Neuron (in vitro differentiated cells): ENCODE results near the gene NOP16.

ENCODE experiments used
- H2AFZ ChIP-seq: one replicate; pipeline ENCODE4 v1.6.1; 2013; ENCODE audit warnings: low read depth, mild to moderate bottlenecking, inconsistent platforms, low read length, moderate library complexity
- H3K27me3 ChIP-seq: one replicate; pipeline ENCODE4 v1.6.1; 2013; ENCODE audit warnings: low read length; ENCODE audit not compliant: insufficient read depth
- H3K36me3 ChIP-seq: one replicate; pipeline ENCODE4 v1.6.1; 2013; ENCODE audit warnings: low read length; ENCODE audit not compliant: insufficient read depth
- H3K4me1 ChIP-seq: one replicate; pipeline ENCODE4 v1.6.1; 2013; ENCODE audit warnings: low read length; ENCODE audit not compliant: insufficient read depth
- H3K4me3 ChIP-seq: 2 replicates; pipeline ENCODE4 v1.5.1; 2013; ENCODE audit warnings: mild to moderate bottlenecking, low read length, moderate library complexity
- H3K9me3 ChIP-seq: one replicate; pipeline ENCODE4 v1.6.1; 2013; ENCODE audit warnings: low read length

NOP16 gene

GRCh38 chr5:176405656-176406435 lies 17.4 kb upstream of the NOP16 start:
- Histone ChIP-seq H3K4me1 (no peaks in the 10 kb centered on the region), H3K36me3 (peaks cover 18% of the 10 kb centered on the region), H3K9me3 (no peaks in the 10 kb centered on the region), H2AFZ (no peak overlapping the region), H3K27me3 (no peaks in the 10 kb centered on the region), H3K4me3 (no peak overlapping the region)

DNA sequence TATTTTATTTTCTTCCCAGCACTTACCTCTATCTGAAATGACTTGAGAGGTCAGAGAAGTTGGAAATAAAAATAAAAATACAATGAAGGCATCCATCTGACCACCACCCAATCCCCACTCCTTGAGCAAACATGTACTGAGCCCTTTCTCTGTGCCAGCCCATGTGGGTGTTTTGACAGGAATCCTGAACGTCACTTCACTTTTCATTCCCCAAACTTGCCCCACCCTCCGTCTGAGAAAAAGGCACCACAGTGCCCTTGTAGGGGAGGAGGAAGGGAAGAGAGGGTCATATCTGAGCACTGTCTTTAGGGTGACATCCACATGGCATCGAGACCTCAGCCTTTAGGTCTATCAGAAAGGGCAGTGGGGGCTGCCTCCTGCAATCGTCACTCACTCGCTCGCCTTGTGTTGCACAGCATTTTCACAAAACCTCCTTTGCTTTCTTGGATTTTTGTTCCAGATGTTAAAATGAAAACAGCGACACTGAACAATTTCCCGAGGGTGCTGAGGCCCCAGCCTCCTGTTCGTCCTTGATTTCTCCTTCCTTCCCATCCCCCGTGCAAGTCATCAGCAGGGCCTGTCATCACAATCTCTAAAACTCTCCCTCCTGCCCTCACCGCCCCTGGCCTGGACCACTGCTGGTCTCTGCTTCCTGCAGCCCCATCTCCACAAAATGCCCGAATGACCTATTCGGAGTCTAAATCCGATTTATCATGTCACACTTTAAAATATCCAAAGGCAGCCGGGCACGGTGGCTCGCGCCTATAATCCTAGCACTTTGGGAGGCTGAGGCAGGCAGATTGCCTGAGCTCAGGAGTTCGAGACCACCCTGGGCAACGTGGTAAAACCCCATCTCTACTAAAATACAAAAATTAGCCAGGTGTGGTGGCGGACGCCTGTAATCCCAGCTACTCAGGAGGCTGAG lies 13.1 kb upstream of the NOP16 start:
- Histone ChIP-seq H3K36me3 (peaks cover 7% of the 10 kb centered on the region), H3K4me3 (no peak overlapping the region), H3K9me3 (no peaks in the 10 kb centered on the region), H2AFZ (no peak overlapping the region), H3K4me1 (no peaks in the 10 kb centered on the region), H3K27me3 (no peaks in the 10 kb centered on the region)

DNA sequence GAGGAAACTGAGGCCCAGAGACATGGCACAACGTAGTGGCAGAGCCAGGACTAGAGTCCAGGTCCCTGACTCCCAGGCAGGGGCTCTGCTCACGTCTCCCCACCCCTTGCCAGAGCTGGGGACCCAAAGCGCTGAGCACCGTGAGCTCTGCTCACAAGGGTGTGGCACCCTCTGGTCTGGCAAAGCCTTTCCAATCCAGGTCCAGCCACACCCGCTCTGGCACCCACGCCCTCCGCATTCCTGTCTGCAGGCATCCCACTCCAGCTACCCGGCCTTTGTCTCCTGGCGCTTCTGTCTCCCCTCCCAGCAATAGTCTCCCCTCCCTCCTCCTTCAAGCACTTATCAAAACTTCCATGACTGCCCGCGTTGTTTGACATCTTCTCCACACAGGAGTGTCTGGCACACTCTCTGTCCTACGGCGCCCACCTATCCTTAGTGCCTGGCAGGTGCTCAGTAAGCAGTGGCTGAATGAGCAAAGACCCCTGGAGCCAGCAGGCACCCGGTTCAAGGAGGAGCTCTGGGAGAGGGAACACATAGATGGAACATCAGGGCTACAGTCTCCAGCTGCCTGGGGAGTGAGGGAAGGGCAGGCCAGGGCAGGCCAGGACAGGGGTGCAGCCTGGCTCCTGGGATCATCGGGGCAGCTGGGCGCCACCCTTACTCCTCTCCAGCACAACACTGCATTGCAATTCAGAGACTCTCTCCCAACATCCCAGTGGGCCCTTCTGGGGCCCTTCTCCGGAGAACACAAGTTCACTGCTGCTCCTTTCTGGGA lies 12.2 kb upstream of the NOP16 start:
- no peak overlapping the region for H3K4me3 ChIP-seq
- H3K36me3 ChIP-seq: peaks cover 3% of the 10 kb centered on the region
- no peaks in the 10 kb centered on the region for H3K9me3 ChIP-seq
- no peaks in the 10 kb centered on the region for H3K27me3 ChIP-seq
- no peaks in the 10 kb centered on the region for H3K4me1 ChIP-seq
- H2AFZ ChIP-seq: no peak overlapping the region

GRCh38 chr5:176397736-176398420 lies 9.5 kb upstream of the NOP16 start:
- H3K4me3 ChIP-seq: no peak overlapping the region
- no peaks in the 10 kb centered on the region for H3K9me3 ChIP-seq
- no peaks in the 10 kb centered on the region for H3K4me1 ChIP-seq
- no peaks in the 10 kb centered on the region for H3K27me3 ChIP-seq
- peaks cover 13% of the 10 kb centered on the region for H3K36me3 ChIP-seq
- no peak overlapping the region for H2AFZ ChIP-seq

DNA sequence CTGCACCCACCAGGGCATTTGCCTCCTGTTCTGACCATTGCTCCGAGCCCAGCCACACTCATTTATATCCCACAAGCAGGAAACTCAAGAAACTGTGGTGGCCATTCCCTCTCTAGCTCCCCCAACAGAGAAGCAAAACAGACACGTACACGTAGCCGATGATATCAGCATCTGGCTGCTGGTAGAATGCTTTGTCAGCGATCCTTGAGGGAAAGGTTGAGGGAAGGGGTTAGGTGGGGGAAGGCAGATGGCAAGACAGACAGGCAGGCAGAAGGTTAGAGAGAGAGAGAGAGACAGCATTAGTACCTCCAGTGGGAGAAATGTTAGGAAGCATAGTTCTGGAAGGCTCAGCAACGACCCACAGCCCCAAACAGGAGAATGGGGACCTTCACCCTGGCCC lies 7.9 kb upstream of the NOP16 start:
- Histone ChIP-seq H2AFZ (no peak overlapping the region), H3K4me1 (no peaks in the 10 kb centered on the region), H3K27me3 (no peaks in the 10 kb centered on the region), H3K9me3 (no peaks in the 10 kb centered on the region), H3K4me3 (no peak overlapping the region), H3K36me3 (peaks cover 25% of the 10 kb centered on the region)

GRCh38 chr5:176394881-176395675 lies 6.7 kb upstream of the NOP16 start:
- H2AFZ ChIP-seq: no peak overlapping the region
- H3K9me3 ChIP-seq: no peaks in the 10 kb centered on the region
- H3K4me1 ChIP-seq: no peaks in the 10 kb centered on the region
- H3K36me3 ChIP-seq: peaks cover 32% of the 10 kb centered on the region
- no peaks in the 10 kb centered on the region for H3K27me3 ChIP-seq
- H3K4me3 ChIP-seq: no peak overlapping the region

DNA sequence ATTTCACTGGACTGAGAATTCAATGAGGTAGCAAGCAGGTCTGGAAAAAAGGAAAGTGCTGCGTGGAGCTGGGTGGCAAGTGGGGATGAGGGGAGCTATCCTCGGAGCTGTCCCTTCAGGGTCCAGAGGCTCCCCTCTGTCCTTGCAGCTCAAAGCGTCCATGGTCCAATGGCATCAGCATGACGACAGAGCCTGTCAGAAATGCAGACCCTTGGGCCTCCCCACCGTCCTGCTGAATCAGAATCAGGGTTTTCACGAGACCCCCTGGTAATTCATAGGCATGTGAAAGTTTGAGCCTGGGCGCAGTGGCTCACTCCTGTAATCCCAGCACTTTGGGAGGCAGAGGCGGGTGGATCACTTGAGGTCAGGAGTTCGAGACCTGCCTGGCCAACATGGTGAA lies 5.7 kb upstream of the NOP16 start:
- Histone ChIP-seq H2AFZ (no peak overlapping the region), H3K4me1 (peaks cover 4% of the 10 kb centered on the region), H3K27me3 (no peaks in the 10 kb centered on the region), H3K9me3 (no peaks in the 10 kb centered on the region), H3K36me3 (peaks cover 32% of the 10 kb centered on the region), H3K4me3 (no peak overlapping the region)

DNA sequence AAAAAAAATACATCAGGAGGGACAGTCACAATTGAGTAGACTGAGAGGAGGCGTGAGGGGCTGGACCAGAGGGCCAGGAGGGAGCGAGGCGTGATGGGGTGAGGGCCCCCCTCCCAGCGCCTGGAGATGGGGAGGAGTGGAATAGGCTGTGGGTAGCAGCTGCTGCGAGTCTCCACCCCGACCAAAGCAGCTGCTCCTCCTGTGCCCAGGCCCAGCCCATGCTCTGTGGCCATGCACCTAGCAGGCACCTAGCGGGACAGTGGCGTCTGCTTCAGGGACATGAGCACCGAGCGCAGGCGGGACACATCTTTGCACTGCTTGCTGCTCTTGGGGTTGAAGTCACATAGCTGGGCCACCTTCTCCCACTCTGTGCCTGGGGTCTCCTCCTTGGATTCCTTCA lies 4.1 kb upstream of the NOP16 start:
- Histone ChIP-seq H3K4me1 (peaks cover 11% of the 10 kb centered on the region), H3K9me3 (no peaks in the 10 kb centered on the region), H2AFZ (no peak overlapping the region), H3K27me3 (no peaks in the 10 kb centered on the region), H3K36me3 (peaks cover 32% of the 10 kb centered on the region), H3K4me3 (no peak overlapping the region)

GRCh38 chr5:176391999-176392398 lies 3.6 kb upstream of the NOP16 start:
- no peak overlapping the region for H2AFZ ChIP-seq
- no peaks in the 10 kb centered on the region for H3K9me3 ChIP-seq
- H3K27me3 ChIP-seq: no peaks in the 10 kb centered on the region
- peaks cover 32% of the 10 kb centered on the region for H3K36me3 ChIP-seq
- H3K4me3 ChIP-seq: no peak overlapping the region
- peaks cover 16% of the 10 kb centered on the region for H3K4me1 ChIP-seq

DNA sequence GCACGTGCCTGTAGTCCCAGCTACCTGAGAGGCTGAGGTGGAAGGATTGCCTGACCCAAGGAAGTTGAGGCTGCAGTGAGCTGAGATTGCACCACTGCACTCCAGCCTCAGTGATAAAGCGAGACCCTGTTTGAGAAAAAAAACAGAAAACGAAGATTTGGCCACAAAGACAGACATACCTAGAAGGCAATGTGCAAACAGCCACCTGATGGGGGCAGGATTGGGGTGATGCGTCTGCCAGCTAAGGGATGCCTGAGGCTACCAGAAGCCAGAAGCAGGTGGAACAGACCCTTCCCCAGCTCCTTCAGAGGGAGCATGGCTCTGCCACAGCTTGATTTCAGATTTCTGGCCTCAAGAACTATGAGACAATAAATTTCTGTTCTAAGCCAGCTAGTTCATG lies 3.1 kb upstream of the NOP16 start:
- Histone ChIP-seq H2AFZ (no peak overlapping the region), H3K36me3 (peaks cover 32% of the 10 kb centered on the region), H3K4me3 (no peak overlapping the region), H3K9me3 (no peaks in the 10 kb centered on the region), H3K4me1 (peaks cover 19% of the 10 kb centered on the region), H3K27me3 (no peaks in the 10 kb centered on the region)

GRCh38 chr5:176389135-176390123 lies 1.0 kb upstream of the NOP16 start:
- H3K9me3 ChIP-seq: no peaks in the 10 kb centered on the region
- peaks cover 19% of the 10 kb centered on the region for H3K4me1 ChIP-seq
- no peaks in the 10 kb centered on the region for H3K27me3 ChIP-seq
- H3K4me3 ChIP-seq: peak overlapping the region; percentile 69
- peak overlapping the region; percentile 35 for H2AFZ ChIP-seq
- peaks cover 36% of the 10 kb centered on the region for H3K36me3 ChIP-seq
